Mesothelial cell of epicardium (in vitro differentiated cells): ENCODE data around the gene ZNF496. TPM values are rescaled to one million over a fixed set of nuclear protein-coding genes. Genes with fewer than 3 reads are reported as not detected.
A peak's percentile ranks its signal among the peaks of the same experiment; 100 is the strongest.

Experiments
- DNase-seq, 2 experiments: peaks; one replicate each; pipeline ENCODE4 v3.0.0; 2021; ENCODE audit warnings: low spot score in 2 of 2; ENCODE audit not compliant: unreplicated experiment in 2 of 2
- H3K27ac Mint-ChIP-seq: 2 replicates; pipeline ENCODE4 v1.8.0; 2021; ENCODE audit warnings: mixed read lengths
- H3K27me3 Mint-ChIP-seq: 2 replicates; pipeline ENCODE4 v1.8.0; 2021; ENCODE audit warnings: low read depth, mixed read lengths
- H3K36me3 Mint-ChIP-seq: 2 replicates; pipeline ENCODE4 v1.8.0; 2021; ENCODE audit warnings: mixed read lengths
- H3K4me1 Mint-ChIP-seq: 2 replicates; pipeline ENCODE4 v1.8.0; 2021; ENCODE audit warnings: mixed read lengths
- H3K4me3 Mint-ChIP-seq: 2 replicates; pipeline ENCODE4 v1.8.0; 2021; ENCODE audit warnings: mild to moderate bottlenecking, moderate library complexity, mixed read lengths
- H3K9me3 Mint-ChIP-seq: 2 replicates; pipeline ENCODE4 v1.8.0; 2021; ENCODE audit warnings: mixed read lengths
- CTCF ChIP-seq: fragments of 200-600 bp; sonication (generic); IDR thresholded peaks from one replicate; pipeline ENCODE4 v1.5.0; 2021; ENCODE audit warnings: antibody characterized with exemption; ENCODE audit not compliant: unreplicated experiment
- total RNA-seq: library from RNA; stranded (reverse); gene quantifications from 3 replicates; pipeline ENCODE4 v1.2.1, GENCODE V29; 2021

Gene ZNF496
- total RNA-seq, 1 donor from 2014 or later = 69.0 TPM

GRCh38 chr1:247338723-247339275 is 7.1 kb upstream of the ZNF496 start:
- Mint-ChIP-seq H3K27me3 (no peaks in the 10 kb centered on the region), H3K9me3 (no peaks in the 10 kb centered on the region), H3K4me1 (peaks cover 44% of the 10 kb centered on the region), H3K4me3 (no peak overlapping the region), H3K27ac (peak overlapping the region; percentile 31), H3K36me3 (peaks cover 9% of the 10 kb centered on the region)
- no peak for TF ChIP-seq CTCF
- no peak for DNase-seq

GRCh38 chr1:247337961-247338360 is 6.3 kb upstream of the ZNF496 start:
- H3K36me3 Mint-ChIP-seq = peaks cover 9% of the 10 kb centered on the region
- H3K27me3 Mint-ChIP-seq = no peaks in the 10 kb centered on the region
- no peak overlapping the region for H3K4me3 Mint-ChIP-seq
- H3K4me1 Mint-ChIP-seq = peaks cover 51% of the 10 kb centered on the region
- no peak for DNase-seq
- no peak for TF ChIP-seq CTCF
- H3K9me3 Mint-ChIP-seq = no peaks in the 10 kb centered on the region
- H3K27ac Mint-ChIP-seq = peak overlapping the region; percentile 88

- H3K4me3 Mint-ChIP-seq = peak overlapping the region; percentile 15
- peak in 1 of 2 experiments; percentile 46 for DNase-seq
- H3K9me3 Mint-ChIP-seq = no peaks in the 10 kb centered on the region
- no peak for TF ChIP-seq CTCF
- peaks cover 56% of the 10 kb centered on the region for H3K4me1 Mint-ChIP-seq
- H3K27ac Mint-ChIP-seq = peak overlapping the region; percentile 88
- peaks cover 6% of the 10 kb centered on the region for H3K36me3 Mint-ChIP-seq
- H3K27me3 Mint-ChIP-seq = no peaks in the 10 kb centered on the region
Measured at GRCh38 chr1:247337250-247337746, 5.6 kb upstream of the ZNF496 start.

GRCh38 chr1:247336390-247336789 is 4.7 kb upstream of the ZNF496 start:
- H3K27me3 Mint-ChIP-seq = no peaks in the 10 kb centered on the region
- H3K9me3 Mint-ChIP-seq = no peaks in the 10 kb centered on the region
- peaks cover 6% of the 10 kb centered on the region for H3K36me3 Mint-ChIP-seq
- TF ChIP-seq CTCF = no peak
- DNase-seq = no peak
- H3K27ac Mint-ChIP-seq = no peak overlapping the region
- H3K4me1 Mint-ChIP-seq = peaks cover 56% of the 10 kb centered on the region
- H3K4me3 Mint-ChIP-seq = no peak overlapping the region

- Mint-ChIP-seq H3K9me3 (no peaks in the 10 kb centered on the region), H3K27me3 (no peaks in the 10 kb centered on the region), H3K36me3 (peaks cover 6% of the 10 kb centered on the region), H3K4me3 (no peak overlapping the region), H3K27ac (no peak overlapping the region), H3K4me1 (peaks cover 56% of the 10 kb centered on the region)
- no peak for TF ChIP-seq CTCF
- no peak for DNase-seq
Measured at GRCh38 chr1:247335882-247336281, 4.2 kb upstream of the ZNF496 start.
